Measurements from ENCODE around the gene RGS17. TPM values are rescaled to one million over a fixed set of nuclear protein-coding genes. Genes with fewer than 3 reads are reported as not detected.
"Not testable (repeated sequence)": the region's sequence is repeated elsewhere in the genome, so short reads cannot be mapped to it uniquely, and the experiment has no call there.

RGS17 gene
- total RNA-seq, 1 donor from 2014 or later, result 3.3 TPM

- no peak for DNase-seq (ENCODE audit: low spot score)
Measured at GRCh38 chr6:153125032-153125431, 6.0 kb downstream of the RGS17 start.

- no peak for DNase-seq (ENCODE audit: low spot score)
Measured at GRCh38 chr6:153123801-153124200, 7.3 kb downstream of the RGS17 start.

GRCh38 chr6:153121311-153121710 is 9.8 kb downstream of the RGS17 start:
- no peak for DNase-seq (ENCODE audit: low spot score)

GRCh38 chr6:153117986-153118879 is 12.8 kb downstream of the RGS17 start:
- DNase-seq (ENCODE audit: low spot score), result no peak

GRCh38 chr6:153111082-153111481 is 20.0 kb downstream of the RGS17 start:
- not testable (repeated sequence) for DNase-seq (ENCODE audit: low spot score)

- DNase-seq (ENCODE audit: low spot score), result not testable (repeated sequence)
Measured at GRCh38 chr6:153110612-153111011, 20.5 kb downstream of the RGS17 start.

GRCh38 chr6:153108315-153108714 is 22.8 kb downstream of the RGS17 start:
- DNase-seq (ENCODE audit: low spot score), result no peak

GRCh38 chr6:153106021-153106420 is 25.1 kb downstream of the RGS17 start:
- DNase-seq (ENCODE audit: low spot score), result no peak

GRCh38 chr6:153104220-153104619 is 26.9 kb downstream of the RGS17 start:
- no peak for DNase-seq (ENCODE audit: low spot score)

GRCh38 chr6:153103319-153103655 is 27.8 kb downstream of the RGS17 start:
- no peak for DNase-seq (ENCODE audit: low spot score)

GRCh38 chr6:153102605-153103318 is 28.3 kb downstream of the RGS17 start:
- no peak for DNase-seq (ENCODE audit: low spot score)

- no peak for DNase-seq (ENCODE audit: low spot score)
Measured at GRCh38 chr6:153101461-153101860, 29.6 kb downstream of the RGS17 start.

GRCh38 chr6:153099636-153100035 is 31.4 kb downstream of the RGS17 start:
- no peak for DNase-seq (ENCODE audit: low spot score)

- no peak for DNase-seq (ENCODE audit: low spot score)
Measured at GRCh38 chr6:153096792-153097191, 34.3 kb downstream of the RGS17 start.

- no peak for DNase-seq (ENCODE audit: low spot score)
Measured at GRCh38 chr6:153096031-153096430, 35.1 kb downstream of the RGS17 start.

- DNase-seq (ENCODE audit: low spot score), result no peak
Measured at GRCh38 chr6:153092082-153093013, 38.7 kb downstream of the RGS17 start.

- no peak for DNase-seq (ENCODE audit: low spot score)
Measured at GRCh38 chr6:153090241-153090930, 40.7 kb downstream of the RGS17 start.

GRCh38 chr6:153088796-153089195 is 42.3 kb downstream of the RGS17 start:
- no peak for DNase-seq (ENCODE audit: low spot score)

- DNase-seq (ENCODE audit: low spot score), result no peak
Measured at GRCh38 chr6:153087436-153087835, 43.6 kb downstream of the RGS17 start.

- DNase-seq (ENCODE audit: low spot score), result no peak
Measured at GRCh38 chr6:153086225-153086990, 44.7 kb downstream of the RGS17 start.

GRCh38 chr6:153085239-153085638 is 45.8 kb downstream of the RGS17 start:
- DNase-seq (ENCODE audit: low spot score), result no peak
